Heart left ventricle (tissue), 13 donors: ENCODE measurements around the gene ZNF691.

ENCODE experiments used
- CTCF ChIP-seq, 12 donors: fragments of 200-600 bp; sonication (generic) in 4 of 12; IDR thresholded peaks; one replicate each; pipeline versions ENCODE4 v1.5.0 to v1.8.0; 2018 to 2022; ENCODE audit warnings: antibody characterized with exemption in 12 of 12, mild to moderate bottlenecking in 5 of 12
- POLR2A ChIP-seq, 2 donors: fragments of 450-650 bp; IDR thresholded peaks; one replicate each; pipeline ENCODE4 v1.6.1; 2017; ENCODE audit warnings: antibody characterized with exemption in 2 of 2, mild to moderate bottlenecking in 2 of 2, moderate library complexity in 2 of 2
- donor health status: ischemic (EF 13 %, LVEDD 7.1; RV severe dilation, severe dysfunction).
- donor health status: DM: no; HTN: yes; CAD: no.
- donor health status: DM: no; HTN: no; CAD: no.
- donor health status: ischemic (EF 25% LVEDD 6.9; RV normal size, moderate dysfunction).
- donor health status: ischemic (EF 25% LVEDD 5.7; RV mildly dilated, moderate dysfunction).
- donor health status: ischemic (EF 35%, LVEDD 5.7; RV mildly dilated, moderate dysfunction).
- donor health status: nonischemic (EF 11% LVEDD 7.7; RV severe dilation, severe dysfunction).
- donor health status: DM: yes; HTN: yes; CAD: no.
- donor health status: PGD.
- donor health status: ischemic (EF 29% LVEDD 5.4; RV normal size, mild dysfunction).
- donor health status: nonischemic (EF 23%, LVEDD 6.1; RV moderate dilation, normal function).

GRCh38 chr1:42886800-42887199 is 40.4 kb downstream of the ZNF691 start:
- TF ChIP-seq CTCF (IDR thresholded peaks at IDR 0.05) (no peak), POLR2A (IDR thresholded peaks at IDR 0.05) (no peak)
